WTC11 (cell line): Measurements from ENCODE around the gene SENP1.

ENCODE experiments used
- ATF1 ChIP-seq: sonication (generic); formaldehyde crosslinking; IDR thresholded peaks from 2 replicates; pipeline ENCODE4 v1.8.1; 2023; ENCODE audit warnings: mild to moderate bottlenecking, moderate library complexity, missing genetic modification reagents
- ATF3 ChIP-seq: sonication (generic); formaldehyde crosslinking; conservative IDR thresholded peaks from 2 replicates; pipeline ENCODE4 v1.8.1; 2022; ENCODE audit warnings: mild to moderate bottlenecking, missing genetic modification reagents
- CREM ChIP-seq: sonication (generic); formaldehyde crosslinking; IDR thresholded peaks from 2 replicates; pipeline ENCODE4 v1.8.1; 2022; ENCODE audit warnings: mild to moderate bottlenecking, missing genetic modification reagents, moderate library complexity
- CTCF ChIP-seq: fragments of 200-600 bp; IDR thresholded peaks from 2 replicates; pipeline ENCODE4 v1.8.0; 2022; ENCODE audit warnings: antibody characterized with exemption
- MLX ChIP-seq: sonication (generic); formaldehyde crosslinking; IDR thresholded peaks from 2 replicates; pipeline ENCODE4 v1.8.1; 2023; ENCODE audit warnings: mild to moderate bottlenecking, missing genetic modification reagents, moderate library complexity
- NR2C2 ChIP-seq: sonication (generic); formaldehyde crosslinking; IDR thresholded peaks from 2 replicates; pipeline ENCODE4 v1.8.0; 2022; ENCODE audit warnings: mild to moderate bottlenecking, missing genetic modification reagents
- RELA ChIP-seq: sonication (generic); formaldehyde crosslinking; IDR thresholded peaks from 2 replicates; pipeline ENCODE4 v1.8.1; 2022; ENCODE audit warnings: missing genetic modification reagents, mild to moderate bottlenecking, borderline replicate concordance
- SMAD3 ChIP-seq: sonication (generic); formaldehyde crosslinking; IDR thresholded peaks from 2 replicates; pipeline ENCODE4 v1.8.0; 2022; ENCODE audit warnings: missing genetic modification reagents, mild to moderate bottlenecking, borderline replicate concordance

- TF ChIP-seq CTCF, result no peak
- no peak for TF ChIP-seq NR2C2 (CRISPR knock-in tag)
- no peak for TF ChIP-seq SMAD3 (CRISPR knock-in tag)
- no peak for TF ChIP-seq RELA (CRISPR knock-in tag)
- TF ChIP-seq ATF1, result no peak
- no peak for TF ChIP-seq MLX (CRISPR knock-in tag)
- no peak for TF ChIP-seq CREM (CRISPR knock-in tag)
- no peak for TF ChIP-seq ATF3
These were observed 26.9 kb upstream of the SENP1 start for GRCh38 chr12:48132826-48133225.
